SH-SY5Y (cell line): Measurements from ENCODE around the gene FSCN2.

Experiments
- GATA2 ChIP-seq: IDR thresholded peaks from 2 replicates; pipeline ENCODE4 v1.6.1; 2011; ENCODE audit warnings: mild to moderate bottlenecking, low read depth, low read length
- GATA3 ChIP-seq: IDR thresholded peaks from 2 replicates; pipeline ENCODE4 v1.6.1; 2011; ENCODE audit warnings: low read depth, mild to moderate bottlenecking, low read length, moderate library complexity

The FSCN2 gene

GRCh38 chr17:81545160-81545949 is 17.2 kb downstream of the FSCN2 start:
- TF ChIP-seq GATA3 (no peak), GATA2 (no peak)

DNA sequence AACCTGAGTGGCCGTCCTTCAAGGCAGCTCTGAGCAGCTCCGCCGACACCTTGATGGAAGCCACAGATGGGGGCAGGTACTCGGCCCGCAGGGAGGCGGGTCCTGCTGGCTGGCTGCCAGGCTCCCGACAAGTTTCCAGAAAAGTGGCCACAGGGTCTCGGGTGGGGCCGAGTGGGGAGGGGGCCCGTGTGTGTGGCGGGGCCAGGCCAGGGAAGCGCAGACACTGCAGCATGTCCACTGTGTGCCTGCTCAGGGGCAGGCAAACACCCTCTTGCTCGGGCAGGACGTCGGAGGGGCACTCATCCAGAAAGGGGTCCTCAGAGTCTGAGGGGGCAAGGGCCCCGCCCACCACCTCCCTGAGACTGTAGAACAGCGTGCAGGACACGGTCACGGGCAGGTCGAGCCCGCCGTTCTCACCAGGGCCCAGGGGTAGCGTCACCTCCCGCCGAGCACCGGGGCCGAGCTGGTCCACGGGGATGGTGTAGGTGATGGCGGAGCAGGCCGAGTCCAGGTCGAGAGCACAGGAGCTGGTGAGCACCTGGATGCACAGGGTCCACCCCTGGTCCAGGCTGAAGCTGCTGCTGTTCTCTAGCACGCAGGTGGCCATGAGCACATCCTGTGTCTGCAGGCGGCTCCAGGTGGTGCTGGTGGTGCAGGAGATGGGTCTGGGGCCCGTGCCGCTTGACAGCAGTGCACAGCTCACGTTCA is 18.9 kb downstream of the FSCN2 start:
- TF ChIP-seq GATA2 = no peak
- no peak for TF ChIP-seq GATA3

- no peak for TF ChIP-seq GATA2
- TF ChIP-seq GATA3 = no peak
Observed at GRCh38 chr17:81547614-81547982, 19.4 kb downstream of the FSCN2 start.

- no peak for TF ChIP-seq GATA2
- no peak for TF ChIP-seq GATA3
Observed at GRCh38 chr17:81549031-81549557, 20.9 kb downstream of the FSCN2 start.

DNA sequence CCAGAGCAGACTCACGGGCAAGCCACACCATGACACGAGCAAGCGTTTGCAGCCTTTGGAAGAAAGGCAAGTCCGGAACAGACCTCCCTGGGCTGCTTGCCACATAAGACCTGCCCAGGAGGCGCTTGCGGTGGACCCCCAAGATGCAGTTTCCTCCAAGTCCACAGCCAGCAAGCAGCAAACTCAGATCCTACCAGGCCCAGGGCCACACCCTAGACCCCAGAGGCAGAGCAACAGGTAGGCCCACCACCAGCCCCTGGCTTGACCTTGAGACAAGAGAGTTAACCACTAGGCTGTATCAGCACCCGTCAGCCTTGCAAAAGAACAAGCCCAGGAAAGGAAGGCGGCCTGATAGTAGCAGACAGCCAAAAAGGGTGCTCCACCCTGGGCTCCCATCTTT is 21.6 kb downstream of the FSCN2 start:
- TF ChIP-seq GATA3 = no peak
- no peak for TF ChIP-seq GATA2

GRCh38 chr17:81550285-81550684 is 22.1 kb downstream of the FSCN2 start:
- TF ChIP-seq GATA2 (no peak), GATA3 (no peak)

GRCh38 chr17:81550830-81551457 is 22.8 kb downstream of the FSCN2 start:
- no peak for TF ChIP-seq GATA3
- no peak for TF ChIP-seq GATA2

DNA sequence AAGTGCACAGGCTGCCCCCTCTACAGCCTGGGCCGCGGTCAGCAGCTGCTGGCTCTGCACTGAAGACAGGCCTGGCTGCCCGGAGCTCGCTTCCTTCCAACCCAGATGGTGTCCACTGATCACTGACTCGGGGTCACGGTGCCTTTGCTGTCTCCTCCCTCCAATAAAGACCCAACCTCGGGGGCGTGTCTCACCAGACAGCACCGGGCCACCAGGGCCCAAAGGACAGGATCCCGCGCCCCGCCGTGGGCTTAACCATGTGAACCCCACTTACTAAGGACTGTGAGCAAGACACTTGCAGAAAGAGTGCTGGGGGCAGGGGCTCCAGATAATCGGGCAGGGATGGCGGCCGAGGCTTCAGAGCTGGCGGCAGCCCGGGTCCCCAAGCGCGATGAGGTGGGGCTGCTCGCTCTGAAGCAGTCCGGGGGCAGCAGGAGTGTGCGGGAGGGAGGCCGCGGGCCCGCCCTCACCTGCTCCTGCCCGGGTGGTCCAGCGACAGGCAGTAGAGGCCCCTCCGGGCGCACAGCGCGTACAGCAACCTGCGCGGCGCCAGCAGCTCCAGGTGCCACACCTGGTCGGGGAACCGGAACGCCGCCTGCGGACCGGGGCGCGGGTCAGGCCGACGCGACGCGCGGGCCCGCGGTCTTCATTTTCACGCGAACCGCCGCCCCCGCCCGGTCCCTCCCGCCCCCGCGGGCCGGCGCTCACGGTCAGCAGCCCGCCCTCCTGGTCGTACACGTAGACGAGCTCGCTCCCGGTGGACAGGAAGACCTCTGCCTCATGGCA is 23.5 kb downstream of the FSCN2 start:
- TF ChIP-seq GATA2 (no peak), GATA3 (no peak)

DNA sequence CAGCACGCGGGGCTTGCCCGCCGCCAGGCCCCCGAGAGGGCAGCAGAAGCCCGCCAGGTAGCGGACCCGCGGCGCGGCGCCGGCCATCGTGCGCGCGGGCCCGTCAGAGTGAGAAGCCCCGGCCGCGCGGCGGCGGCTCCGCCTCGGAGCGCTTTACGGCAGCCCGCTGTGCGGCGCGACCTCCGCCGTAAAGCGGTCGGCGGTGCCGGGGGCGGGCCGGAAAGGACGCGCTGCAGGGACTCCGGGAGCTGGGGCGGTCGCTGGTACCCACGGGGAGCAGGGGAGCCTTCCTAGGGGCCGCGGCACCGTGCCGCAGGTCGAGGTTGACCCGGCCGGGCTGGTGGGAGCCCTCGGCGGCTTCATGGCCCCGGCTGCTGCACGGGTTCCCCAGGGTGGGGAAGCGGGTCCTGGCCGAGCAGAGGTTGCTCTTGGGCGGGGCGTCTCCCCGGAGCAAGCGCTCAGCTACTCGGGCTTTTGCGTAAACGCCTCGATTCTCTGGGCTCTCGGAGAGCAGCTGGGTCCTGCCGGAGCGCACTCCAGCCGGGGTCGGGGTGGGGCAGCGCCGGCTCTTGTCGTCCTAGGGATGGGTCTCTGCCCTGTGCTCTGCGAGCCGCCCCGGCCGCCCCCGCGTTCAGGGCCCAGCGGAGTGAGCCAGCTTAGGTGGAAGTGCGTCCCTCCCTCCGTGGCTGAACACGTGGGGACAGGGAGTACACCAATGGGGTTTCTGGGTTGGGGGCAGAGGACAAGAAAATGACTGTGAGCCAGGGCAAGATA is 24.3 kb downstream of the FSCN2 start, which contains the start of gene FAAP100:
FAAP100 (minus strand) TSS at position 110 of the 774 bp plus-strand sequence; CDS start at position 87, 23 bp downstream.
- no peak for TF ChIP-seq GATA2
- TF ChIP-seq GATA3 = no peak

DNA sequence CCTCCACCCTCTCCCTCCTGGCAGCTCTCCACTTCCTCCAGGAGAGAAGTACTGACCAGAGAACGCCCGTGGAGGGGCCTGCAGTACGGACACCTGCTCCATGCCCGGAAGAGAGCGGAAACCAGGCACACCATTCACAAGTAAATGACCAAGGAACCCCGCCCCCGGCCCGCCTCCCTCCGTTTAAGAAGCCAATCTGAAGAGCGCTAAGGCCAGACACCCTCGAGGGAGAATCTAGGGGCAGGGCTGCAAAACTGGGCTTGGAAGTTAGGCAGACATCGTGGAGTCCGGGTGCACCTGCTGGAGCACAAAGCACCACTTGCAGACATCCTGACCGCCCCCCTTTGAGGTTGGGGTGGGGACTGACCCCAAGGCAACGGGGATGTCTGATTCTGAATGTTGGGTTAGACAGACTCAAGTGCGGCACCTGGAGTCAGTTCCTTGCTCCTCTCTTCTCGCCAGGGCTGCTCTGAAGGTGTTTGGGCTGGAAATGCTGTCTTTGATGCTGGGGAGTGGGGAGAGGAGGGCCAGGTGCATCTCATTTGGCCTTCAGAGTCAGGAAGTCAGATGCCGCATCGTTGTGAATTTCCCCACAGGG is 24.9 kb downstream of the FSCN2 start:
- TF ChIP-seq GATA2 (no peak), GATA3 (no peak)

- TF ChIP-seq GATA2 = no peak
- no peak for TF ChIP-seq GATA3
Observed at GRCh38 chr17:81553616-81554181, 25.5 kb downstream of the FSCN2 start.

DNA sequence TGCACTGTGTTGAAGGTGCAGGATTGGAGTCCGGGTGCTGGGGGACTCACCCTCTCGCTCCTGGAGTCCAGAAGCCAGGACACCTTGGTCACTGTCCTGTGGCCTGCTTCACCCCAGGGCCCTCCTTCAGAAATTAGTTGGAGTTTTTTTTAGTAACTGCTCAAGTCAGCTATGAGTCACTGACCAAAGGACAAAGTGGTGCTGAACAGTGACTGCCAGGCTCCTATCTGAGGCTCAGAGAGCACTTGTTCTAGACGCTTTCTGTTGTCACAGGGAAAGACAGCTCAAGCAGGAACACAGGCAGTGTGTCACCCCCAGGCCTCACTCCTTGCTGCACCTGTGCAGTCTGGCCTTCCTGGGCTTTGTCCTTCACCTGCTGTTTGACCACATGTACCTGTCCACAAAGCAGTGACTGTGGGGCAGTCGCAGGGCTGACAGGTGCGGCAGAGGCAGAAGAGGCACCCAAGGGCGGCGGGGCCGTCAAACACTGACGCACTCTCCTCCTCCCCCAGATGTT is 28.1 kb downstream of the FSCN2 start:
- no peak for TF ChIP-seq GATA3
- no peak for TF ChIP-seq GATA2
